ENCODE results near the gene TMEM131L. TPM values are rescaled to one million over a fixed set of nuclear protein-coding genes. Genes with fewer than 3 reads are reported as not detected.
A peak's percentile ranks its signal among the peaks of the same experiment; 100 is the strongest.

The TMEM131L gene
- total RNA-seq, 1 donor from 2014 or later: 7.9 TPM

- no peak for TF ChIP-seq CTCF (IDR thresholded peaks at IDR 0.05; ENCODE audit: insufficient read depth, low read length, severe bottlenecking)
Observed at GRCh38 chr4:153428941-153429475, 37.2 kb upstream of the TMEM131L start.

GRCh38 chr4:153432965-153433753, 33.0 kb upstream of the TMEM131L start:
- no peak for FAIRE-seq
- peak; percentile 62 for TF ChIP-seq CTCF (IDR thresholded peaks at IDR 0.05; ENCODE audit: insufficient read depth, low read length, severe bottlenecking)
- H3K27me3 ChIP-seq (ENCODE audit: control insufficient read depth, insufficient read depth, low read length): no peaks in the 10 kb centered on the region
- H3K4me3 ChIP-seq (ENCODE audit: low read depth, low read length): no peak overlapping the region
- no peaks in the 10 kb centered on the region for H3K36me3 ChIP-seq (ENCODE audit: control insufficient read depth, insufficient read depth, low read length)
- peak; percentile 71 for DNase-seq (ENCODE audit: low read depth)

More at GRCh38 chr4:153428941-153429475, 37.2 kb upstream of the TMEM131L start:
- DNase-seq (ENCODE audit: low read depth) (no peak), FAIRE-seq (no peak)
- H3K27me3 ChIP-seq (ENCODE audit: control insufficient read depth, insufficient read depth, low read length): no peaks in the 10 kb centered on the region
- H3K36me3 ChIP-seq (ENCODE audit: control insufficient read depth, insufficient read depth, low read length): no peaks in the 10 kb centered on the region
- H3K4me3 ChIP-seq (ENCODE audit: low read depth, low read length): no peak overlapping the region

- DNase-seq (ENCODE audit: low read depth) (no peak), FAIRE-seq (no peak)
- H3K27me3 ChIP-seq (ENCODE audit: control insufficient read depth, insufficient read depth, low read length): no peaks in the 10 kb centered on the region
- no peaks in the 10 kb centered on the region for H3K36me3 ChIP-seq (ENCODE audit: control insufficient read depth, insufficient read depth, low read length)
- TF ChIP-seq CTCF (IDR thresholded peaks at IDR 0.05; ENCODE audit: insufficient read depth, low read length, severe bottlenecking): no peak
- no peak overlapping the region for H3K4me3 ChIP-seq (ENCODE audit: low read depth, low read length)
Observed at GRCh38 chr4:153433754-153434105, 32.4 kb upstream of the TMEM131L start.

GRCh38 chr4:153434190-153434589, 32.0 kb upstream of the TMEM131L start:
- Histone ChIP-seq H3K36me3 (ENCODE audit: control insufficient read depth, insufficient read depth, low read length) (no peaks in the 10 kb centered on the region), H3K27me3 (ENCODE audit: control insufficient read depth, insufficient read depth, low read length) (no peaks in the 10 kb centered on the region), H3K4me3 (ENCODE audit: low read depth, low read length) (no peak overlapping the region)
- DNase-seq (ENCODE audit: low read depth): no peak
- TF ChIP-seq CTCF (IDR thresholded peaks at IDR 0.05; ENCODE audit: insufficient read depth, low read length, severe bottlenecking): no peak
- no peak for FAIRE-seq

- no peak for TF ChIP-seq CTCF (IDR thresholded peaks at IDR 0.05; ENCODE audit: insufficient read depth, low read length, severe bottlenecking)
- no peaks in the 10 kb centered on the region for H3K27me3 ChIP-seq (ENCODE audit: control insufficient read depth, insufficient read depth, low read length)
- DNase-seq (ENCODE audit: low read depth): no peak
- H3K36me3 ChIP-seq (ENCODE audit: control insufficient read depth, insufficient read depth, low read length): no peaks in the 10 kb centered on the region
- FAIRE-seq: no peak
- H3K4me3 ChIP-seq (ENCODE audit: low read depth, low read length): no peak overlapping the region
Observed at GRCh38 chr4:153438916-153439756, 27.0 kb upstream of the TMEM131L start.

Data from bronchial epithelial cell (primary cell).